ENCODE data around the gene TAPBP.

DNA sequence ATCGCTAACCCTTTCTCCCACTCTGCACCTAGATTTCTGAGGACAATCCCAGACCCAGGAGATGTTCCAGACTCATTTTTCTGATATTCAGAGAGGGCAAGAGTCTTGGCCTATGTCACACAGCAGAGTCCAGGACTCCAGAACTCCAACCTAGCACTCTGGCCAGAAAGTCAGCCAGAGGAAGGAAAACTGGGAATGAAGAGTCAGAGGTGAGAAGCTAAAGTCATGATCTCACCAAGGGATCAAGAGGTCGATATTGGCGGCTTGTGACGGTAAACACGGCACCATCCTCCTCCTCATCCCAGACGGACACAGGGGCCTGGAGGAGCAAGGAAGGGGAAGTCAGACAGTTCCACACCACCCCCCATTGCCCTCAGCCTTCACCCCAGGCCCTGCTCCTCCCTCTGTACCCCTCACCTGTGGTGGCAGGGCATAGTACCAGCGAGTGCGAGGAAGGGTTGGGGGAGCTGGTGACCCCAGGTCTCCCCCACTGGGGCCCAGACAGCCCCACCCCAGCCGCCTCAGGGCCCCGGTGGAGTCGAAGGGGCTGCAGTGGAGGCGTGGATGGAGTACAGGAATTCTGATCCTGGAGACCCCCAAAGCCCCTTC, 17.0 kb downstream of the TAPBP start:
- TF ChIP-seq ZNF274 (IDR thresholded peaks at IDR 0.05; ENCODE audit: borderline replicate concordance, low read depth, low read length) (no peak), KLF6 (CRISPR knock-in tag; IDR thresholded peaks at IDR 0.05; ENCODE audit: borderline replicate concordance) (no peak), FOXJ3 (CRISPR knock-in tag; IDR thresholded peaks at IDR 0.05) (no peak), PCBP2 (IDR thresholded peaks at IDR 0.05; ENCODE audit: low read depth, low read length, poor library complexity, severe bottlenecking) (no peak), CHCHD3 (CRISPR knock-in tag; IDR thresholded peaks at IDR 0.05) (no peak)
- TF ChIP-seq, protein P1, sequence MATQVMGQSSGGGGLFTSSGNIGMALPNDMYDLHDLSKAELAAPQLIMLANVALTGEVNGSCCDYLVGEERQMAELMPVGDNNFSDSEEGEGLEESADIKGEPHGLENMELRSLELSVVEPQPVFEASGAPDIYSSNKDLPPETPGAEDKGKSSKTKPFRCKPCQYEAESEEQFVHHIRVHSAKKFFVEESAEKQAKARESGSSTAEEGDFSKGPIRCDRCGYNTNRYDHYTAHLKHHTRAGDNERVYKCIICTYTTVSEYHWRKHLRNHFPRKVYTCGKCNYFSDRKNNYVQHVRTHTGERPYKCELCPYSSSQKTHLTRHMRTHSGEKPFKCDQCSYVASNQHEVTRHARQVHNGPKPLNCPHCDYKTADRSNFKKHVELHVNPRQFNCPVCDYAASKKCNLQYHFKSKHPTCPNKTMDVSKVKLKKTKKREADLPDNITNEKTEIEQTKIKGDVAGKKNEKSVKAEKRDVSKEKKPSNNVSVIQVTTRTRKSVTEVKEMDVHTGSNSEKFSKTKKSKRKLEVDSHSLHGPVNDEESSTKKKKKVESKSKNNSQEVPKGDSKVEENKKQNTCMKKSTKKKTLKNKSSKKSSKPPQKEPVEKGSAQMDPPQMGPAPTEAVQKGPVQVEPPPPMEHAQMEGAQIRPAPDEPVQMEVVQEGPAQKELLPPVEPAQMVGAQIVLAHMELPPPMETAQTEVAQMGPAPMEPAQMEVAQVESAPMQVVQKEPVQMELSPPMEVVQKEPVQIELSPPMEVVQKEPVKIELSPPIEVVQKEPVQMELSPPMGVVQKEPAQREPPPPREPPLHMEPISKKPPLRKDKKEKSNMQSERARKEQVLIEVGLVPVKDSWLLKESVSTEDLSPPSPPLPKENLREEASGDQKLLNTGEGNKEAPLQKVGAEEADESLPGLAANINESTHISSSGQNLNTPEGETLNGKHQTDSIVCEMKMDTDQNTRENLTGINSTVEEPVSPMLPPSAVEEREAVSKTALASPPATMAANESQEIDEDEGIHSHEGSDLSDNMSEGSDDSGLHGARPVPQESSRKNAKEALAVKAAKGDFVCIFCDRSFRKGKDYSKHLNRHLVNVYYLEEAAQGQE (IDR thresholded peaks at IDR 0.05; ENCODE audit: borderline replicate concordance), result no peak
- TF ChIP-seq, protein P1 (CRISPR knock-in tag; IDR thresholded peaks at IDR 0.05; ENCODE audit: low read depth), result no peak
- TF ChIP-seq, protein P2, sequence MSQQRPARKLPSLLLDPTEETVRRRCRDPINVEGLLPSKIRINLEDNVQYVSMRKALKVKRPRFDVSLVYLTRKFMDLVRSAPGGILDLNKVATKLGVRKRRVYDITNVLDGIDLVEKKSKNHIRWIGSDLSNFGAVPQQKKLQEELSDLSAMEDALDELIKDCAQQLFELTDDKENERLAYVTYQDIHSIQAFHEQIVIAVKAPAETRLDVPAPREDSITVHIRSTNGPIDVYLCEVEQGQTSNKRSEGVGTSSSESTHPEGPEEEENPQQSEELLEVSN (IDR thresholded peaks at IDR 0.05; ENCODE audit: borderline replicate concordance in 1 of 2, extremely low read depth in 1 of 2, insufficient read depth in 1 of 2, insufficient read length in 1 of 2, low read depth in 1 of 2, low read length in 1 of 2, poor library complexity in 1 of 2, severe bottlenecking in 1 of 2), result no peak

Data from K562 (cell line).